RCC 7860 (cell line): Measurements from ENCODE around the gene RCHY1.
A peak's percentile ranks its signal among the peaks of the same experiment; 100 is the strongest.

Experiments used
- DNase-seq: peaks from one replicate; pipeline ENCODE4 v3.0.0-alpha.2; 2015; ENCODE audit warnings: low spot score
- FAIRE-seq: peaks from 2 replicates; lab custom pipeline; 2012; peaks lifted over from hg19 to GRCh38; lab: Jason Lieb, UNC

Gene RCHY1

GRCh38 chr4:75432683-75433082 is 81.5 kb downstream of the RCHY1 start:
- DNase-seq (peak; percentile 34), FAIRE-seq (no peak)

GRCh38 chr4:75429208-75429607 is 85.0 kb downstream of the RCHY1 start:
- FAIRE-seq: no peak
- no peak for DNase-seq
